HepG2 (cell line): ENCODE data around the gene XPO1. TPM values are rescaled to one million over a fixed set of nuclear protein-coding genes. Genes with fewer than 3 reads are reported as not detected.

ENCODE experiments used
- polyA plus RNA-seq, 8 experiments: library from polyadenylated mRNA; depleted of rRNA in 3 of 8; stranded (reverse) in 7 of 8; unstranded in 1 of 8; fragments of >200 nt; fragmentation: Illumina TruSeq in 4 of 8; extraction: Trizol in 4 of 8; gene quantifications; 2 replicates each; pipeline versions ENCODE4 v1.2.1 to v1.2.3, GENCODE V29; 2011 to 2016; ENCODE audit warnings: low read depth in 4 of 8, missing spikeins in 1 of 8, mixed read lengths in 1 of 8; ENCODE audit not compliant: insufficient read depth in 1 of 8
- total RNA-seq, 5 experiments: library from RNA; depleted of rRNA; stranded (reverse); fragments of >200 nt; fragmentation: Illumina TruSeq; extraction: Trizol; gene quantifications; 2 replicates each; pipeline ENCODE4 v1.2.3, GENCODE V29; 2016; ENCODE audit warnings: low read depth in 1 of 5
- TF ChIP-seq, protein P1 (sequence below): IDR thresholded peaks from 2 replicates; pipeline ENCODE4 v1.4.0; 2020; ENCODE audit warnings: mild to moderate bottlenecking, missing genetic modification reagents
- TF ChIP-seq, protein P2 (sequence below), 2 experiments: sonication (generic) in 1 of 2; formaldehyde crosslinking in 1 of 2; IDR thresholded peaks; 2 replicates each; pipeline versions ENCODE4 v1.4.0 to v1.6.1; 2018 to 2020; ENCODE audit warnings: missing genetic modification reagents in 2 of 2, borderline replicate concordance in 1 of 2, low read depth in 1 of 2, mild to moderate bottlenecking in 1 of 2, missing biosample characterization in 1 of 2

Gene XPO1
- total and polyA plus RNA-seq, 2 of the 13 experiments (the other 11 are each of a cell fraction or from before 2014, with no cell fraction given): 67.4 to 212 TPM

DNA sequence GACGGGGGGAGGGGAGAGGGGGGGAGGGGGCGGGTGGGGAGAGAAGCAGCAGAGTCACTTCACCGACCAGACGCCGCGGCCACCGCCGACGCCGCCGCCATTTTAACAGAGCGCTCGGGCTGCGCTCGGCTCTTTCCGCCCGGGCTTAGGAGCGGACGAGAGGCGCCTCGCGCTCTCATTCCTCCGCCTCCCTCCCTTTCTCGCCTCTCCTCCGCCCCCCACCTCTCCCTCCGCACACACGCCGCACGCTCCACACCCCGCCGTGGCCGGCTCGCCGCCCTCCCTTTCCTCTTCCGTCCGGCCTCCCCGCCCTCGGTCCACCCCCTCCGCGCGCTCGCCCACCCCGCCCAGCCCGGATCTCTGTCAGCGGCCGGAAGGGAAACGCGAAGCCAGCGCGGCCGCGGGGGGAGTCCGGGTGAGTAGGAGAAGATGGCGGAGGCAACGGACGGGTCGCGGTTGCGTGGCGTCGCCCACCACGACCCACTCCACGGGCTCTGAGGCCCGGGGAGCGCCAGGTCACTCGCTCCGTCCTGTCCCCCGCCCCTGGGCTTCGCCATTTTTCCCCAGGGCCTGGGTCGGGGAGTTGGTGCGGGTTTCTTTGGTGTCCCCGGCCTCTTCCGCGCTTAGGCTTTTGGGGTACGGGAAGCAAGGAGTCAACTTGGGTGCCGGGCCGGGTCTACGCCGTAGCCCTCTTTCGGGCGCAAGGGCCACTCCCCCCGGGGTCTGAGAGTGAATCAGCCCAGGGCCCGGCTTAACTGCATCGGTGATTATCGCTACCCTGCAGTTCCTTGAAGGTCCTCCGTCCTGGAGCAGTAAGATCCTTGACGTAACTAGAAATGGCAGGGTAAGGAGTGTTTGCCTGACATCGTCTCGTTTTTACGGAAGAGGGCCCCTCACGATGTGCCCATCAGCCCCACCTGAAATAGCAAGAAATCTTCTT, 66.9 kb downstream of the XPO1 start, which contains the start of gene USP34 (continued):
- TF ChIP-seq, protein P1, sequence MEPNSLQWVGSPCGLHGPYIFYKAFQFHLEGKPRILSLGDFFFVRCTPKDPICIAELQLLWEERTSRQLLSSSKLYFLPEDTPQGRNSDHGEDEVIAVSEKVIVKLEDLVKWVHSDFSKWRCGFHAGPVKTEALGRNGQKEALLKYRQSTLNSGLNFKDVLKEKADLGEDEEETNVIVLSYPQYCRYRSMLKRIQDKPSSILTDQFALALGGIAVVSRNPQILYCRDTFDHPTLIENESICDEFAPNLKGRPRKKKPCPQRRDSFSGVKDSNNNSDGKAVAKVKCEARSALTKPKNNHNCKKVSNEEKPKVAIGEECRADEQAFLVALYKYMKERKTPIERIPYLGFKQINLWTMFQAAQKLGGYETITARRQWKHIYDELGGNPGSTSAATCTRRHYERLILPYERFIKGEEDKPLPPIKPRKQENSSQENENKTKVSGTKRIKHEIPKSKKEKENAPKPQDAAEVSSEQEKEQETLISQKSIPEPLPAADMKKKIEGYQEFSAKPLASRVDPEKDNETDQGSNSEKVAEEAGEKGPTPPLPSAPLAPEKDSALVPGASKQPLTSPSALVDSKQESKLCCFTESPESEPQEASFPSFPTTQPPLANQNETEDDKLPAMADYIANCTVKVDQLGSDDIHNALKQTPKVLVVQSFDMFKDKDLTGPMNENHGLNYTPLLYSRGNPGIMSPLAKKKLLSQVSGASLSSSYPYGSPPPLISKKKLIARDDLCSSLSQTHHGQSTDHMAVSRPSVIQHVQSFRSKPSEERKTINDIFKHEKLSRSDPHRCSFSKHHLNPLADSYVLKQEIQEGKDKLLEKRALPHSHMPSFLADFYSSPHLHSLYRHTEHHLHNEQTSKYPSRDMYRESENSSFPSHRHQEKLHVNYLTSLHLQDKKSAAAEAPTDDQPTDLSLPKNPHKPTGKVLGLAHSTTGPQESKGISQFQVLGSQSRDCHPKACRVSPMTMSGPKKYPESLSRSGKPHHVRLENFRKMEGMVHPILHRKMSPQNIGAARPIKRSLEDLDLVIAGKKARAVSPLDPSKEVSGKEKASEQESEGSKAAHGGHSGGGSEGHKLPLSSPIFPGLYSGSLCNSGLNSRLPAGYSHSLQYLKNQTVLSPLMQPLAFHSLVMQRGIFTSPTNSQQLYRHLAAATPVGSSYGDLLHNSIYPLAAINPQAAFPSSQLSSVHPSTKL (CRISPR knock-in tag): peak; percentile 68
- TF ChIP-seq, protein P2, sequence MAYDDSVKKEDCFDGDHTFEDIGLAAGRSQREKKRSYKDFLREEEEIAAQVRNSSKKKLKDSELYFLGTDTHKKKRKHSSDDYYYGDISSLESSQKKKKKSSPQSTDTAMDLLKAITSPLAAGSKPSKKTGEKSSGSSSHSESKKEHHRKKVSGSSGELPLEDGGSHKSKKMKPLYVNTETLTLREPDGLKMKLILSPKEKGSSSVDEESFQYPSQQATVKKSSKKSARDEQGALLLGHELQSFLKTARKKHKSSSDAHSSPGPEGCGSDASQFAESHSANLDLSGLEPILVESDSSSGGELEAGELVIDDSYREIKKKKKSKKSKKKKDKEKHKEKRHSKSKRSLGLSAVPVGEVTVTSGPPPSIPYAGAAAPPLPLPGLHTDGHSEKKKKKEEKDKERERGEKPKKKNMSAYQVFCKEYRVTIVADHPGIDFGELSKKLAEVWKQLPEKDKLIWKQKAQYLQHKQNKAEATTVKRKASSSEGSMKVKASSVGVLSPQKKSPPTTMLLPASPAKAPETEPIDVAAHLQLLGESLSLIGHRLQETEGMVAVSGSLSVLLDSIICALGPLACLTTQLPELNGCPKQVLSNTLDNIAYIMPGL (CRISPR knock-in tag; IDR thresholded peaks at IDR 0.05; ENCODE audit: borderline replicate concordance in 1 of 2, low read depth in 1 of 2): peak; percentile 55 to 84
